HG02678 (cell line): ENCODE results near the gene KCNK10.

Experiments
- ATAC-seq: cut with Tn5 transposase; IDR thresholded peaks from one replicate; pipeline ENCODE4 v1.9.1; 2021; ENCODE audit warnings: mild to moderate bottlenecking, moderate library complexity; ENCODE audit not compliant: unreplicated experiment

KCNK10 gene

GRCh38 chr14:88321692-88322503 lies 1.2 kb downstream of the KCNK10 start:
- ATAC-seq = no peak

DNA sequence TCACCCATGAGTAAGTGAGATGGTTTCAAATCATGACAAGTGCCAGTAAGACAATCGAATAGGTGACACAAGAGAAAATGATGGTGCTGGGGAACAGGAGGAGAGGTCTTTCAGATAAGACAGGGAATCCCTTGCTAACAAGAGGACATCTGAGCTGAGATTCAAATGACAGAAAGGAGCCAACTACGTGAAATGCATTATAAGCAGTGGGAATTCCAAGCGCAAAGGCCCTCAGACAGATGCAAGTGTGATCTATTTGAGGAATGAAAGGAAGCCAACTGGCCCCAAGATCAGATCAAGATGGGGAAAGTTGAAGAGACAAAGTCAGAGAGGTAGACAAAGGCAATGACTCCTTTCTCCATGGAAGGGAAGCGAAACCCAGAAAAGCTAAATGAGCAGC lies 4.7 kb downstream of the KCNK10 start:
- no peak for ATAC-seq

GRCh38 chr14:88316521-88316920 lies 6.5 kb downstream of the KCNK10 start:
- ATAC-seq = no peak

DNA sequence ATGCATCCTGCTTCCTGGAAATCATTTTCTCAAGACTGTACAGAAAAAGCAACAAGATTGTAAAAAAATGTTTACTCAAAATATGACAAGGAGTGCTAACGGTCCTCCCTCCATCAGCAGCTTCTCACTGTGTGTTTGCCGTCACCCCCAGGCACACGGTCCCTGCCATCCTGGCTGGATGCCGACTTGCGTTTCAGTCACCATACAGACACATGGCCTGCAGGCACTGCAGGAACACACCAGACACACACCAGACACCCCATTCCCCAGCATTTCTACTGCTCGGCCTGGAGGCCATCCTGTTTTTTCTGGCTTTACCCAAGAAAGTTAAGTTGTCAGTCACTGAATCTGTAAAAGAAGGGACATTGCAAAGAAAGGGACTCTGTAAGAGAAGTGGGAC lies 10.8 kb downstream of the KCNK10 start:
- ATAC-seq = no peak

DNA sequence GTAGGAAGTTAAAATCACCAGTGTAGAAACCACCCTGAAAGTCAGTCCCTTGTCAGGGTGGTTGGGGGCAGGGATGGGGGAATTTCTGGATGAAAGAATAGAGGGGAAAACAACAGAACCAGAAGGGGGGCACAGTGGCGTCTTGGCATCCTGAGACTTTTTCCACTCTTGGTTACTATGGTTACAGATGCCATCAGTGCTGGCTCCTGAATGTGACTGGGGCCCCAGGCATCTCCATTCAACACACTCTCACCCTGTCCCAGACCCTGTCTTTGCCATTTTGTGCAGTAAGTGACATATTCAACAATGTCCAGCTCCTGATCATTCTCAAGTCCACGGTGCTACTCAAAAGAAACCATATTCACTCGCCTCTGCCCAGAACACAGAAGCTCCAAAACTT lies 11.3 kb downstream of the KCNK10 start:
- ATAC-seq = no peak

DNA sequence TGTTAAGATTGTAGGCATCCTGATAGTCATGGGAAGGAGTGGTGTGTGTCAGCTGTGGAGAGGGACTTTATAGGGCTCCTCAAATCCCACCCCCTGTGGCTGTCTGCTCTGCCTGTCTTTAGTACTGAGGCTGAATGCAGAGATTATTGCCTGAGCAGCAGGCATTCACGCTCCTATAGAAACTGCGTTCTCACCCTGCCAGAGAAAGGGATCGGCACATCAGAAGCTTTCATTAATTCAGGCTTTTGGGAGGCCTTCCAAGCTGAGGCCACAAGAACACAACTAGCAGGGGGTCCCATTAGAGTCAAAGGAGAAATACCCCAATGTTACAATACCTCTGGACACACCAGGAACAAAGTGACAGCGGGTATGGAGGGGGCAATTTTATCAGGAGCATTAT lies 12.6 kb downstream of the KCNK10 start:
- ATAC-seq = no peak

DNA sequence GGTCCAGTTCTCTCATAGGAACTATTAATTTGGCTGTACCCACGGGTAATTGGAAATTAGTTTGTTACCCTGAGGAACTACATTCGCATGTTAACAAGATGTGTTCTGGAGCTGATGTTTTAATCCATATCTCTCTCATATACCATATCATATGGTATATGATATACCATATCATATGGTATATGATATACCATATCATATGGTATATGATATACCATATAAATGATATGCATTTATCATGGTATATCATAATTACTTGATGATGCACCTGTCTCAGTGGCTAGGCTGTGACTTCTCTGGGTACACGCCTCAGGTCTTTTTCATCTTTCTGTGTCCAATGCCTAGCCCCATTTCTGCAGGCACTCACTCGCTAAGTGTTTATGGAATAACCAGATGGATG lies 13.0 kb downstream of the KCNK10 start:
- no peak for ATAC-seq

DNA sequence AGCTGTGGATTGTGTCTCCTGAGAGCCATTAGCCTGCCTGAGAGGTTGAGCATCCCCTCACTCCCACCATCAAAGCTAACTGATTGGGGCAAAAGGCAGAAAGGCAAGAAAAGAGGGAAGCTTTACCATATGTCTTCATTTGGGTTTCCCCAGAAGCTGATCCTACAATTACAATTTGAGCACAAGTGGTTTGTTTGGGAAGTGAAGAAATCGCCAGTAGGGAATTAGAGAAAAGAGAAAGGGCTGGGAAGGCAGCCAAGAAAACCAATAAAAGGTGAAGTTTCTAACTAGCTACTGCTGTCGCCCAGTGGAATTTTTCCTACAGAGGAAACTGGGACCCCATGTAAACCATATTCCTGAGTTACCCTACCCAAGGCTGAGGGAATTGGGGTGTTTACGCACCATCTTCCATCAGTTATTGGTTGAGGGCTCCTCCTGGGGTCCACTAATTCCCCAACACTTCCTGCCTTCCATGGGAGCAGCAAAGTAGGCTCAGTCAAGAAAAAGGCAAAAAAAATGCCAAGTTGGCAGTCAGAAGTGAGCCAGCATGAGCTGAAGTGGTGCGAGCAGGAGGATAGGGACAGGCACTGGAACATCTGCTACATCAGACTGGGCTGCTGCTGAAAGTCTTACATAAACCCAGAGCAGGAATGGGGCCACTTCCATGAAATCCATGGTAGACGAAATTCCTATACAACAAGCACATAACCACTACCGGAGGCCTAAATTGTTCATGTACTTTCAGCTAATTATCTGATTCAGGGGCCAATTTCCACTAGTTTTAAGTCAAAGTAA lies 17.3 kb downstream of the KCNK10 start:
- no peak for ATAC-seq

DNA sequence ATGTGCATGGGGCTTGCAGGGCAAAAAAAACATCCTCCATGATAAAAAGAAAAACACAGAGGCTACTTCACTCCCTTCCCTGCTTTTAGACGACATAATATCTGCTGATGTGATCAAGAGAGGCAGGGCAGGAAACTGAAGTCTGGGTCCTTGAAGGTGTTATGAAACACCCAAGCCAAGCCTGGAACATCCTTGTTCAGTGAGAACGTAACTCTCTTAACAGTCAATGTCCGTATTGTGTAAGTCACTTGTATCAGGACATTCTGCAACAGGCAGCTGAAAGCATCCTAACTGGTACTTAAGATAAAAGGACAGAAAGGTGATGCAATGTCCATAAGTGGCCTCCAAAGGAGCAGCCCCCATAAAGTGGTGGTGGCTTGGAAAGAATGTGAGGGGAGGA lies 20.0 kb downstream of the KCNK10 start:
- no peak for ATAC-seq

DNA sequence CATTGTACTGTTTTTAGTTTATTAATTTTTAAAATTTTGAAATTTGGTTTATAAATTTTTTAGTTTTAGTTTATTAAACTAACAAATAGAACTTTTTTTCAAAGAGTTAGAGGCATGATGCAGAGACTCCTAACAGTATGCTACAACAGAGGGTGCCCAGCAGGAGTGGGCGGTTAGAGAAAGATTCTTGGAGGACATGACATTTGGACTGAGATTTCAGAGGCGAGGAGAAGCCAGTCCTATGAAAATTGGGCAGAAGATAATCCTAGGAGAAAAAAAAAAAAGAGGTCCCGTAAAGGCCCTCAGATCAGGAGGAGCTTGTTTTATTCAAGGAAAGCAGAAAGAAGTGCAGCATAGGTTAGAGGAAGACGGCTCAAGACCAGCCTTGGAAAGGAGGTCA lies 21.7 kb downstream of the KCNK10 start:
- ATAC-seq = no peak

- ATAC-seq = no peak
Measured at GRCh38 chr14:88300817-88301216, 22.3 kb downstream of the KCNK10 start.

DNA sequence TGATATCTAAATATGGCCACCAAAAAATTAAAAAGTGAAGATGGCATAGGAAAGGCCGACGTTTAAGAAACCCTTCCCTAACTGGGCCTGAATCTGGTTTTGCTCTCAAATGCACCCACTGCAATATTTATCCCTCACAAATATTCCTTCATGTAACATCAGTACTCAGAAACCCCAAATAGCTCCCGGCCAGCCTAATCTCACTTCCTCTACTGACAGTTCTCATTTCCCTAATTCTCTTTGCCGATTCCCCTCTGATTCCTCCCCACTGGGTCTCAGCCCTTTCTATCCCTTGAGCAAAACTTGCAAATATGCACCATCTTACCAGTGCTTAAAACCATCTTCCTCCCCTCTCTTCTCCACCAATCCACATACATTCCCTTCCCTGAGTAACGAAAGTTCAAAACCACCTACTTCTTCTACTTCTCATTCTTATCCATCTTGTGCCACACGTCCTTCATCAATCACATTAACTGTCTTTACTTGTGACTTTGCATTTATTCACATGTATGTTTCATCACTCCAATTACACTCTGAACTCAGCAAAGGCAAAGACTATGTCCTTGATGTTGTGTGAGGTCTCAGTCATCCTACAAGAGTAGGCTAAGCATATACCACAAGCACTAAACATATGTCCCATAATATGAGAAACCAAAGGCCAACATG lies 23.1 kb downstream of the KCNK10 start:
- no peak for ATAC-seq

- ATAC-seq = no peak
Measured at GRCh38 chr14:88297306-88297705, 25.8 kb downstream of the KCNK10 start.

GRCh38 chr14:88296351-88296750 lies 26.7 kb downstream of the KCNK10 start:
- ATAC-seq = no peak

DNA sequence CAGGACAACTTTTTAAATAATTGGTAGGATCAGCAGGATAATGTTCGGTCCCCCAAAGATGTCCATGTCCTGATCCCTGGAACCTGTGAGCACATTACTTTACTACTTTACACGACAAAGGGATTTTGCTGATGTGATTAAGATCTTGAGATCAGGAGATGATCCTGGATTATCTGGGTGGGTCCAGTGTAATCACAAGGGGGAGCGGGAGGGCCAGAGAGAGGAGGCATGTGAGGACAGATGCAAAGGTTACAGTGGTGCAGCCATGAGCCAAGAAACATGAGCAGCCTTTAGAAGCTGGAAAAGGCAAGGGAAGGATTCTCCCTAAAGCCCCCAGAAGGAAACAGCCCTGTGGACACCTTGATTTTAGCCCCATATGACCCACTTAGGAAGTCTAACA lies 33.1 kb downstream of the KCNK10 start:
- no peak for ATAC-seq

DNA sequence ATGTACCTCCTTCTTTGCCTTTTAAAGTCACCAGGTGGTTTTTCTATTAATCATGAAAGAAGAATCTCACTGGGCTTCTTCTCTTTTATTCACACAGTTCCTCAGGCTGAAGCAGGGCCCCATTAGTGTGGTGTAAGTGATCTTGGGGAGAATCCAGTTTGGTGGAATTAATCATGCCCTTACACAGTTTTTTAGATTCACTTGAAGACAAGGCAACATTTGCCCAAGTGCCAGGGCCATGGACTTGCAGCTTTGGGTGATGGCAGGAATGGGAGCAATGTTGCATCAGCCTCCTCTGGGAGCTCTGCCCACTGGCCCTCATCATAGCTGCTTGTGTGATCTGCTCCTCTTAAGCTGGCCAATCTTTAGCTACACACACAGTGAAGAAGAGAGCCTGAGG lies 33.8 kb downstream of the KCNK10 start:
- no peak for ATAC-seq

DNA sequence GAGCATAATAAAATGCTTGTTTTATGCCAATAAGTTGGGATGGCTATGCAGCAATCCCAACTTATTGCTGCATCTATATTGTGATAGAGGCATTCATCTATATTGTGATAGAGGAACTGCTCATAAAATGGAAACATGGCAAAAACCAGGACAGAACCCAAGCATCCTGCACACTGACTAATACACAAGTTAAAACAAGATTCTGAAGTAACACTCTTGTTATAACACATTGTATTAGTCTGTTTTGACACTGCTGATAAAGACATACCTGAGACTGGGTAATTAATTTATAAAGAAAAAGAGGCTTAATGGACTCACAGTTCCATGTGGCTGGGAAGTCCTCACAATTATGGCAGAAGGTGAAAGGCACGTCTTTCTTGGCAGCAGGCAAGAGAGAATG lies 36.8 kb downstream of the KCNK10 start:
- no peak for ATAC-seq

DNA sequence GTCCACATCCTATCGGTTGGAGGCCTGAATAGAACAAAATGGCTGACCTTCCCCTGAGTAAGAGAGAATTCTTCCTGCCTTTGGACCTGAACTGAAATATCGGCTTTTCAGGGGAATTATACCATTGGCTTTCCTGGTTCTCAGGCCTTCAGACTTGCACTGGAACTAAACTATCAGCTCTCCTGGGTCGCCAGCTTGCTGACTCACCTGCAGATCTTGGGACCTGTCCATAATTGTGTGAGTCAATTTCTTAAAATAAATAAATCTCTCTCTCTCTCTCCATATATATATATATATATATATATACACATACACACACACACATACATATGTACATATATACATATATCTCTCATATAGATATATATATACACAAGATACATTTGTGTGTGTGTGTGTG lies 41.6 kb downstream of the KCNK10 start:
- no peak for ATAC-seq

DNA sequence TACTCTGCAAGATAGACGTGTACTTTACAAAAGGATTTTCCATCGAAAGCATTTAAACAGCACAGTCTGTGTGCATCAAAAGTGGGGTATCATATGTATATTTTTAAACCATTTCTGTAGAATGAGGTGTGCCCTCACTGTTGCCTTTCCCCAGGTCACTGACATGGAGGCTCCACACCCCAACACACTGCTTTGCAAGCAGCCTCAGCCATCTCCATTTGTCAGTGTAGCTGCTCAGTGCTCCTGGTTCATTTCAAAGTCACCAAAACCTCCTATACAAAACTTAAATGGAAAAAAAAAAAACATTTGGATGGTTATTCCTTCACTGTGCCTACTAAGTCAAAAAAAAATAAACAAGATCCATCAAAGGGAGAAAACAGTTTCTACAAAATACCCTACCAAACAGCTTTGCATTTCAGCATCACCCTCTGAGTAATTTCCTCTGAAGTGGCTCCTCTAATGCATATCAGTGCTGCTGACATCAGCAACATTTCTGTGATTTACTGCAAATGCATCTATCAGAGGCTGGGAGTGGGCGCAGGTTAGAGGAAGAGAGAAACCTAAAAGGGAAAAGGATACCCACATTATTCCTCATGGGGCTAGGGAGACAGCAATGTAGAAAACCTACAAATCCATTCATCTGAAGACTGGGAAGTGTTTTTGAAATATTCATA lies 46.0 kb downstream of the KCNK10 start:
- ATAC-seq = no peak

- no peak for ATAC-seq
Measured at GRCh38 chr14:88272390-88273269, 50.4 kb downstream of the KCNK10 start.
